K562 (cell line): ENCODE measurements around the gene CTSV. TPM values are rescaled to one million over a fixed set of nuclear protein-coding genes. Genes with fewer than 3 reads are reported as not detected.

Source experiments
- ESRRB ChIP-seq: fragments of 250-450 bp; sonication (Bioruptor Pico); IDR thresholded peaks from 2 replicates; pipeline ENCODE4 v1.5.0; 2020; ENCODE audit warnings: mild to moderate bottlenecking, moderate library complexity, borderline replicate concordance
- PTBP1 ChIP-seq: fragments of 200-400 bp; formaldehyde crosslinking; IDR thresholded peaks from 2 replicates; pipeline ENCODE4 v1.6.1; 2017; ENCODE audit warnings: low read depth, low read length
- ZC3H8 ChIP-seq: fragments of 450-650 bp; IDR thresholded peaks from 2 replicates; pipeline ENCODE4 v1.6.1; 2017
- polyA plus RNA-seq, 8 experiments: library from polyadenylated mRNA; depleted of rRNA in 4 of 8; stranded (reverse) in 5 of 8; unstranded in 3 of 8; fragments of >200 nt; fragmentation: Nextera tagmentation in 2 of 8; fragmentation: Illumina TruSeq in 1 of 8; extraction: Ambion mirVana in 2 of 8; extraction: Trizol in 1 of 8; gene quantifications; 2 replicates each; pipeline versions ENCODE4 v1.2.1 to v1.2.3, GENCODE V29; 2011 to 2014; ENCODE audit warnings: inconsistent platforms in 1 of 8, missing spikeins in 1 of 8
- total RNA-seq, 7 experiments: library from RNA; depleted of rRNA in 6 of 7; stranded (reverse); fragments of >200 nt in 6 of 7; fragmentation: Illumina TruSeq in 2 of 7; extraction: Trizol in 2 of 7; gene quantifications; 2 replicates each; pipeline versions ENCODE4 v1.2.1 to v1.2.3, GENCODE V29; 2011 to 2021; ENCODE audit warnings: low replicate concordance in 1 of 7
- TF ChIP-seq, protein P1 (sequence below), 2 experiments: fragments of 450-650 bp in 1 of 2; sonication (generic) in 1 of 2; formaldehyde crosslinking in 1 of 2; IDR thresholded peaks; 2 replicates each; pipeline versions ENCODE4 v1.7.1 to v1.9.0; 2016 to 2022; ENCODE audit warnings: inconsistent platforms in 1 of 2, mild to moderate bottlenecking in 1 of 2, missing genetic modification reagents in 1 of 2

The CTSV gene
- total and polyA plus RNA-seq, 9 of the 15 experiments (the other 6 are each of a cell fraction or from before 2014, with no cell fraction given) = 0.06 to 0.39 (median 0.16) TPM; not detected in 3

GRCh38 chr9:97075289-97075985 lies 36.5 kb upstream of the CTSV start (continued):
- TF ChIP-seq PTBP1 (no peak), ZC3H8 (no peak), ESRRB (CRISPR knock-in tag) (no peak)
- TF ChIP-seq, protein P1, sequence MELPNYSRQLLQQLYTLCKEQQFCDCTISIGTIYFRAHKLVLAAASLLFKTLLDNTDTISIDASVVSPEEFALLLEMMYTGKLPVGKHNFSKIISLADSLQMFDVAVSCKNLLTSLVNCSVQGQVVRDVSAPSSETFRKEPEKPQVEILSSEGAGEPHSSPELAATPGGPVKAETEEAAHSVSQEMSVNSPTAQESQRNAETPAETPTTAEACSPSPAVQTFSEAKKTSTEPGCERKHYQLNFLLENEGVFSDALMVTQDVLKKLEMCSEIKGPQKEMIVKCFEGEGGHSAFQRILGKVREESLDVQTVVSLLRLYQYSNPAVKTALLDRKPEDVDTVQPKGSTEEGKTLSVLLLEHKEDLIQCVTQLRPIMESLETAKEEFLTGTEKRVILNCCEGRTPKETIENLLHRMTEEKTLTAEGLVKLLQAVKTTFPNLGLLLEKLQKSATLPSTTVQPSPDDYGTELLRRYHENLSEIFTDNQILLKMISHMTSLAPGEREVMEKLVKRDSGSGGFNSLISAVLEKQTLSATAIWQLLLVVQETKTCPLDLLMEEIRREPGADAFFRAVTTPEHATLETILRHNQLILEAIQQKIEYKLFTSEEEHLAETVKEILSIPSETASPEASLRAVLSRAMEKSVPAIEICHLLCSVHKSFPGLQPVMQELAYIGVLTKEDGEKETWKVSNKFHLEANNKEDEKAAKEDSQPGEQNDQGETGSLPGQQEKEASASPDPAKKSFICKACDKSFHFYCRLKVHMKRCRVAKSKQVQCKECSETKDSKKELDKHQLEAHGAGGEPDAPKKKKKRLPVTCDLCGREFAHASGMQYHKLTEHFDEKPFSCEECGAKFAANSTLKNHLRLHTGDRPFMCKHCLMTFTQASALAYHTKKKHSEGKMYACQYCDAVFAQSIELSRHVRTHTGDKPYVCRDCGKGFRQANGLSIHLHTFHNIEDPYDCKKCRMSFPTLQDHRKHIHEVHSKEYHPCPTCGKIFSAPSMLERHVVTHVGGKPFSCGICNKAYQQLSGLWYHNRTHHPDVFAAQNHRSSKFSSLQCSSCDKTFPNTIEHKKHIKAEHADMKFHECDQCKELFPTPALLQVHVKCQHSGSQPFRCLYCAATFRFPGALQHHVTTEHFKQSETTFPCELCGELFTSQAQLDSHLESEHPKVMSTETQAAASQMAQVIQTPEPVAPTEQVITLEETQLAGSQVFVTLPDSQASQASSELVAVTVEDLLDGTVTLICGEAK (IDR thresholded peaks at IDR 0.05) = no peak
- TF ChIP-seq, protein P1 (CRISPR knock-in tag; IDR thresholded peaks at IDR 0.05) = no peak
